Umbilical cord (tissue), 2 donors: ENCODE measurements around the gene PLPP3. TPM values are rescaled to one million over a fixed set of nuclear protein-coding genes. Genes with fewer than 3 reads are reported as not detected.

Experiments
- DNase-seq: peaks from one replicate; pipeline ENCODE4 v3.0.0-alpha.2; 2015; ENCODE audit warnings: low spot score
- total RNA-seq: library from RNA; depleted of rRNA; stranded (reverse); fragments of >200 nt; gene quantifications from one replicate; pipeline ENCODE4 v1.2.3, GENCODE V29; 2014; ENCODE audit warnings: low replicate concordance; ENCODE audit not compliant: insufficient read depth

The PLPP3 gene
- total RNA-seq, 1 donor from 2014 or later, result 228 TPM

GRCh38 chr1:56547977-56548376, 31.4 kb downstream of the PLPP3 start:
- DNase-seq, result no peak

DNA sequence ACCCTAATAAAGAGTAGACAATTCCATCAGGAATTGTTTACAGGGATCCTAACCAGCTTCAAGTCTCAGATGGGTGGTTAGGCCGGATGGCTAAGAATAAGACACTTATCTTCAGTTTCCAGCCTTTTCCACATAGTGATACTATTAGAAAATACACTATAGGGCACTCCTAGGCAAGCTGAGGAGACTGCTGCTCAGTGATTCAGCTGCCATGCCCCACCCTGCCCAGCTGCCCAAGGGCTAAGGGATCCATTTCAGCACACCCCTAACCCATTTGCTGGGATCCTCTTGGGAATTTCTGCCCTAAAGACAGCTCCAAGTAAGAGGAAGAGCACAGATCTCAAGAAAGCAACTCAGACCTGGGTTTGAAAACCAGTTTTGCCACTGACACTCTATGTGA, 31.9 kb downstream of the PLPP3 start:
- DNase-seq, result no peak

DNA sequence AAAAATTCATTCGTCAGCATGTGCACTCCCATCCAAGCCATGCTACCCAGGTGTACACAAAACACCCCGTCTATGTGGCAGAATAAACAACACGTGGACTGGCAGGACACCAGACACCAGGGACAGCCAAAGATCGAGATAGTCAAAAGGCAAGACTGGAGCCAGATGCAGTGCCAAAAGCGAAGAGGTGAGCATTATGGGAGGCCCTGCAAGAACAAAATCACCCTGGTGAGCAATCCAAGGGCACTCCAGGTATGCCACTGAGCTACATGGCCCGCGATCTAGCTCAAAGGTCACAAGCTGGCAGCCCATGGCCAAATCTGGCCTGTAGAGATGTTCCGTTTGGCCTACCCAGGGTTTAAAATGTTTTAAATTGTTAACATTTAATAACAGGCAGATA, 33.7 kb downstream of the PLPP3 start:
- no peak for DNase-seq

DNA sequence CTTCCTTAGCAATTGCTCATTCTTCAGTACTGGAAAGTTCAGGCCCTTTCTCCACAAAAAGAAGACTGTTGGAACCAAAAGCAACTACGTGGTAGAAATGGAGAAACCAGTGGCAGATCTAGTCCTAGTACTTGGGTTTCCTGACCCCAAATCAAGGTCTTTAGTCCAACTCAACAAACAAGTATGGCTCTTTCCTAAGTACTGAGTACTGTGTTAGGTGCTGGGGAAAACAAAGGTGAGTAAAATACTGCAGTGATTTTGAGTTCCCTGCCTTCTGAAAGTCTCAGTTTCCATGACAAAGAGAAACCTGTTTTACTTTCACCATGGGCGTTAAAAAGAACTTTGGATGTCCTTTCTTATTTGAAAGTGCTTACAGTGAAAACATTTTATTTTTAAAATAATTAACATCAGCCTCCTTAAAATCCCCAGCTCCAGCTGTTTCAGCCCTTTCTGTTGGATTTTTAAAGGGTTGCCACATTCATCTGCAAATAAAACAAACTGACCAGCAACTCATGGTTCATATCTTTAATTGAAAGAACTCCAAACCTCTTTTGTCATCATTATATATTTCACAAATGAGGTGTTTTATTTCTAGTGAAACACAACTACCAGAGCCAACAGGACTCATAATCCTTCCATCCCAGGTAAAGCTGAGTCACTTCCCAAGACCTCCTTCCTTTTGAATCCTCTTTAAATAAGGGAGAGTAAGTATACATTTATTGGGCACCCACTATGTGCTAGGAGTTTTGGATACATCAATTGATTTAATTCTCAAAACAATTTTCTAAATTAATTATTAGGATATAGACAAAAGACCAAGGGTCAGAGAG, 35.4 kb downstream of the PLPP3 start:
- DNase-seq, result no peak

DNA sequence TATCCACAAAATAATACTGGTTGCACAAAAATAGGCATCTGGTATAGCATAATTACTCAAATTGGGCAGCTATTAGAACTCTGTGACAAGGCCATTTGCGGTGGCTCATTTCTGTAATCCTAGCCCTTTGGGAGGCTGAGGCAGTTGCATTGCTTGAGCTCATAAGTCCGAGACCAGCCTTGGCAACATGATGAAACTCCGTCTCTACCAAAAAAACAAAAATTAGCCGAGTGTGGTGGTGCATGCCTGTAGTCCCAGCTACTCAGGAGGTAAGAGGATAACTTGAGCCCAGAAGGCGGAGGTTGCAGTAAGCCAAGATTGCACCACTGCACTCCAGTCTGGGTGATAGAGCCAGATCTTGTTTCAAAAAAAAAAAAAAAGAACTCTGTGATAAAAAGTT, 36.7 kb downstream of the PLPP3 start:
- no peak for DNase-seq

DNA sequence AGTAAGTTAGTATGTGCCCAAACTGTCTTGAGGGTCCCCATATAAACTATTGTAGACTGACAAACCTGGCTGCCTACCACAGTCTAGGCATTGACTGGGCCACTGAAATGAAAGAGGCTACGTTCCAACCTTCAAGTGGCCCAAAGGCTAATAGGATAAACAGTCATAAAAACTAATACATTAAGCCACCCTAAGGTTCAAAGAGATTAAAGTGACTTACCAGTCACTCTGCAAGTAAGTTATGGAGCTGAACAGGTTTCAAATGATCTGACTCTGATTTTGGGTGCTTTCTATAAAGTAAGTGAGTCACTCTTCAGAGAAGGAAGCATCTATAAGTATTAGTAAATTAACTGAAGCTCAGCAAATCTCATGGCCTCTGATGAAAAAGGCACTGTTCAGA, 38.0 kb downstream of the PLPP3 start:
- no peak for DNase-seq

DNA sequence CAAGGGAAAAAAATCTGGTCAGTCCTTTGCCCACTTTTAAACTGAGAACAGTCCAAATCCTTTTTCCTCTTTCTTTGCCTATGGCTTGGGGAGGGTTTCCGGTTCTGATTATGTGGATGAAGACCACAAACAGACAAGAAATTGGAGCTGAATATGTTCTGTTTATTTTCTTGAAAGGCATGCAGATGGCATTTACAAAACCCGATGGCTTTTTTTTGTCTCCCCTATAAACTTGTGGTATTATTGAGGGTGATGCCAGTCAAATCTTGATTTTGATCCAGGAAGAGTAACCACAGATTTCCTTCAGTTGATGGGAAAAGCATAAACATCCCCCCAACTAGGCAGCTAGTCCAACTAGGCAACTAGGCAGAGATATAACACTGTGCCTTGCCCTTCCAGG, 38.9 kb downstream of the PLPP3 start:
- DNase-seq, result no peak

DNA sequence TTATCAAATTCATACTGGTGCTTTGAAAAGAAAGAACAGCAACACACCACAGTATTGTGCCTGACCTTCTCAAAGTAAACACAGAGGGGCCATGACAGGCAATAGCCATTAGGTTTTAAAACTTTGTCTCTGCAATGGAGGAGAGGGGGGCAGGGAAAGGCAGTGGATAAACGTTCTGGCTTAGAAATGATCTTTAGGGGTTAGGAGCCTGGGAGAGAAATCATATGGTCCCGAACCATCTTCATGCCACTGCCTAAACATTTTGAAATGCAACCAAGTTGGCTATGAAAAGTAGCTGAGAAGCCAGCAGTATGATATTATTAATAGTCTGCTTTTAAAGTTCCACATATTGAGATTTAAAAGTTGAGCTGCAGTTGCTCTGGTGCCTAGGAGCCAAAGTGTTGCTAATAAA, 39.8 kb downstream of the PLPP3 start:
- no peak for DNase-seq

- no peak for DNase-seq
Observed at GRCh38 chr1:56538532-56538931, 40.8 kb downstream of the PLPP3 start.

GRCh38 chr1:56537660-56538059, 41.7 kb downstream of the PLPP3 start:
- no peak for DNase-seq

DNA sequence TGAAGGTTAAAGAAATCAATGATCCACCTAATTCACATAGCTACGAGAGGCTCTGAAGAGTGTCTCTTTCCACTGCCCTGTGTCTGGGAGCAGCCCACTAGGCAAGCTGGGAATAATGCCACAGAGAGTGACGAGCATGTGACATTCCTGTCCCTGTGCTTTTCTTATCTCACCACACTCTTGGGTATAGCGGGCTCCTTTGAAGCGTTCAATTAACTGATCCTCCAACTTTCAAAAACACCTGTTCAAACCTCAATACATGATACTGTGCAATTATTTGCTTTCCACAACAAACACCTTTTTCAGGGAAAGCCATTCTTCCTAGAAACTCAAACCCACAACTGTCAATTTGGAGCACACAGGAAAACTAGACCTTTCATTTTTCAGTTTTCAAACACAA, 43.4 kb downstream of the PLPP3 start:
- no peak for DNase-seq

GRCh38 chr1:56535362-56535761, 44.0 kb downstream of the PLPP3 start:
- no peak for DNase-seq

DNA sequence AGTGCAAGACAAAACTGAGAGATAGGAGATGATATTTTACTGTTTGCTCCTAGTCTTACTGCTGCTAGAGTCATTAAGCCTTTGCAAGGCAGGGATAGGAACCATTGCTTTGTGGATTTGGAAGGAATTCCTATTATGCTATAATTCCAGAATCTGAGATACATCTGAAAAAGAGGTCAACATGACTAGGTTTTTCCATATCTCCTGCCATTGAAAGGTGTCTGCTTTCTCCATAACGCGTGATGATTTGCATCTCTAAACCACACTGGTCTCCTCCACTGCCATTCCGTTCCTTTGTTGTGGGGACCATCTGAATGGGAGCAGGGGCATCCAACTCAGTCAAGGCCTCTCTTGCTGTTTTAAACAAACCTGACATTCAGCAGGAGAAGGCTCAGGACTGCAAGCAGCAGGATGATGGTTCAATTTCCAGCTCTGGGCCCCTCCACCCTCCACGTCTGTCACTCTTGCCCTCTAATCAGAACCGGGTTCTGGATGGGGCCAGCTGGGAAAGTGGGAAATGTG, 45.2 kb downstream of the PLPP3 start:
- DNase-seq, result no peak

GRCh38 chr1:56533621-56534020, 45.7 kb downstream of the PLPP3 start:
- DNase-seq, result no peak

- DNase-seq, result no peak
Observed at GRCh38 chr1:56533197-56533596, 46.2 kb downstream of the PLPP3 start.

DNA sequence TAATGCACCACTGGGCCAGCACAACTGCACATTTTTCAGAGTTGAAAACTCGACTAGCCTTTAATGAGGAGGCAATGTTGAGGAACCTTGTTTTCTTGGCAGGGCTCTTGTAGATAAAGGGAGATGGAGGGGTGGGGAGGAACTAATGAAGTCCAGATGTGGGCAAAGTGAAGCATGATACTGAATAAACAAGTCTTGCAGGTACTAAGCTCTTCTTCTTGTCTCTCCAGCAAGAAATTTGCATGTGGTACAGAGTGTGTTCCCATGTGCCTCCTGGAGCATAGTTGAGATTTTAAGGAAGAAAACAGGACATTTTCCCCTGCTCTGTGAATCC, 47.0 kb downstream of the PLPP3 start:
- no peak for DNase-seq

DNA sequence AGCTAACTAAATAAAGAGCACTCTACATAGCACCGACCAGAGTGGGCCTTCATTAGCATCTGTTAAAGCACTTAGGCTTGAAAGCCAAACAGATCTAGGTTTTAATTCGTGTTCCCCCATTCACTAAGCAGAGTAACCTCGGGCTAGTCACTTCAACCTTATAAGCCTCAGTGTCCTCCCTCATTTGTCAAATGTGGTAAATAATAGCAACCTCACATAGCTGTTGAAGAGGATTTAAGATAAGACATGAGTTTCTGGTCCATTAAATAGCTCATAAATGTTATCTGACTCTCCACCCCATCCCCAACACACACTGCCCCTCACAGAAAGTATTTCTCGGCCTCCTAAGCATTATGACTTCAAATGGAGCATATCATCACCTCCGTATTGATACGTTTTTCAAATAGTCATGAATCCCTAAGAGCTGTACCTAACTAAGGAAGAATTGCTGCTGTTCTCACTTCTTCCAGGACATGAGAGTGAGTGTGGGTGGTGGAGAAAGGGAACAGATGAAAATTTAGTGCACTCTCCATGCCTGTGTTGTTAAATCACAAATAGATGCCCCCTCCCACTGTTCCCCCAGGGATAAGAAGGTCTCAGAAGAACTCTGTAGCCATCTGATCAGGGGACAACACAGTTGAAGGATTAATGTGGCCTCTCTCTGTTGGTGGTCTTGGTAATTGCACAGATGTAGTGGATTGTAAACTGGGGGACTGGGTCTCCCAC, 47.6 kb downstream of the PLPP3 start:
- no peak for DNase-seq

DNA sequence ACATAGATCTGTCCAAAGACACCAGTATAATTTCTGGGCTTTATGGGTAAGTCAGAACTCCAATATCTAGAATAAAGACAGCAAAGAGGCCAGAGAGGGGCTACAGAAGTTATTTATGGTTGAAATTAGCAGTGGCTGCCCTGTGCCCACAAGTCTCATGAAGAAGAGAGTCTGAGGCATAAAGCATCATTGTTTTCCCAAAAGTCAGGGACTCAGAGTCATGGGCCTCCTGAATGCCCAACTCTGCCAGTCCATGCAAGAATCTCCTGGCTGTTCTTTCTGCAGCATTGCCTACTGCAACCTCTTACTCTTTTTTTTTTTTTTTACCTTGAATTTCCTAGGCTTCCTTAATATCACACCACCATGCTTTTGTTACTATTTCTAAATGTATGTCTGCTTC, 49.6 kb downstream of the PLPP3 start:
- no peak for DNase-seq

- DNase-seq, result no peak
Observed at GRCh38 chr1:56527548-56528302, 51.6 kb downstream of the PLPP3 start.

DNA sequence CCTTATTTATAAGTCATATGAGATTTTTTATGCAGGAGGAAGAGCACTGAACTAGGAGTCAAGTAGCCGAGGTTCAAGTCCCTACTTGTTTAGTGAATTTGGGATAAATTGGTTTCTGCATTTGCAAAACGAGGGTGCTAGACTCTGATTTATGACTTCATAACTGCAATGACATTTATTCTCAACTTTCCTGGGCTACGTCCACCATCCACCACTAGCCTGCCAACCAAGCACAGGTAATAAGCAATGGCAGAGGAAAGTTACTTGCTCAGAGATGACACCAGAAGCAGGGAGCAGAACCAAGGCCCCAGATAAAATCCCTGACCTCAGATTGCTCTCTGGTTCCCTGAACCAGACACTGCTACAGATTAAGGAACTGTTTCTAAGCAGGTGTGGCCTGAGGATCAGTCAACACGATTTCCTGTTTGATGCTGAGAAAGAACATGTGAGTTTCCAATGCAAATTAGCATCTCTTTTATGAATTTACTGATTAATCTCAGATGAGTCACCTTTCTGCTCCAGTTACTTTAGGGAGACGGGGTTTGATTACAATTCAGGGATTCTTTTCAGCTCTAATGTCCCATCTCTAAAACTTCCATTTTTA, 52.7 kb downstream of the PLPP3 start:
- no peak for DNase-seq

DNA sequence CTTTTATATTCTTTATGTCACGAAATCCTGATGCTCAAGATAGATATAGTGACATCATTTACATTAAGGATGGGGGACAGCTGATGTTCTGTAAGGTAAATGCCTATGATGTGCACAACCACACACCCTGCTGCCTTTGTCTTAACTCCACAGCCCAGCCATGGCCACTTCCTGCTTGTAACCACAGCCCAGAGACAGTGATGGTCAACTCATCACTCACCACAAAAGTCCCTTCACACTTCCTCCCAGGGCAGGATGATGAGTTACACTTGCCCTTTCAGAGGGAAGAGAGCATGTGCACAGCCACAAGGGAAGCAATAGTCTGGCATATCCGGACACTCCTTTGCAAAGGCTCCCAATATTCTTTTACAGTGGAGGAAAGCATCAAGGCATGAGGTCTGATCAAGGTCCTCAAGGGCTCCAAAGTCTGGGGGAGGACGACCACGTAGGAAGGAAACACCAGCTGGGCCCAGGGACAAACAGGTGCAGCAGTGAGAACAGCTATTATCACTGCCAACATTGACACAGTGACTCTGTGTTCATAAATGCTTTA, 53.8 kb downstream of the PLPP3 start:
- no peak for DNase-seq

DNA sequence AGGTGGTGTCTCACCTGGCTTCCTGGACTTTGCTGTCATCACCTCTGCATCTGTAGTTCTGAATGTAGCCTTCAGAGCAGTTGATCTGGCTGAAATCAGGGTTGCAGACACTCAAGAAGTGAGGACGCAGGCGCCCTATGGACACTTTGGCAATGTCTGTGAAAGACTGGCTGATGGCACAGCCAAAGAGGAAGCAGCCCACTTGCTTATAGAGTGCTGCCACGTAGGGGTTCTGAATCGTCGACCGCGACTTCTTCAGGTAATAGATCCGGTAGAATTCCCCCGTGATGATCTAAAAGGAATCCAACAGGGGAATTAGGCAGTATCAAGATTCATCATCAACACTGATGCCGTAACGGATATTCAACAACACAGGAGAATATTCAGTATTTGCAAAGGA, 55.1 kb downstream of the PLPP3 start:
- no peak for DNase-seq
